ENCODE results near the gene CRMP1.

CRMP1 gene

GRCh38 chr4:5893004-5893580 is at the start of gene CRMP1:
CRMP1 (minus strand) TSS chr4:5893086; CDS start chr4:5892969, 117 bp downstream.
- no peak within 1 kb of the TSS for H3K4me3 ChIP-seq (ENCODE audit: low read depth in 1 of 2, low read length in 2 of 2)
- peaks cover 50% of the 10 kb centered on the region for H3K27me3 ChIP-seq (ENCODE audit: low read depth, low read length)
- peaks cover 0 to 5% of the 10 kb centered on the region in 2 donors for H3K9me3 ChIP-seq (ENCODE audit: control insufficient read depth in 1 of 2, low read length in 2 of 2)
- H3K4me1 ChIP-seq (ENCODE audit: control insufficient read depth in 1 of 2, insufficient read depth in 2 of 2, low read length in 2 of 2) = peaks cover 0 to 31% of the 10 kb centered on the region in 2 donors
- no peaks in the 10 kb centered on the region for H3K36me3 ChIP-seq (ENCODE audit: control insufficient read depth in 1 of 2, insufficient read depth in 2 of 2, low read length in 2 of 2)
- no peak within 1 kb of the TSS for H3K27ac ChIP-seq (ENCODE audit: low read length)

- Histone ChIP-seq H3K4me1 (ENCODE audit: control insufficient read depth in 1 of 2, insufficient read depth in 2 of 2, low read length in 2 of 2) (no peaks in the 10 kb centered on the region), H3K27me3 (ENCODE audit: low read depth, low read length) (no peaks in the 10 kb centered on the region), H3K4me3 (ENCODE audit: low read depth in 1 of 2, low read length in 2 of 2) (no peak overlapping the region), H3K9me3 (ENCODE audit: control insufficient read depth in 1 of 2, low read length in 2 of 2) (peaks cover 3 to 15% of the 10 kb centered on the region in 2 donors), H3K36me3 (ENCODE audit: control insufficient read depth in 1 of 2, insufficient read depth in 2 of 2, low read length in 2 of 2) (no peaks in the 10 kb centered on the region), H3K27ac (ENCODE audit: low read length) (no peak overlapping the region)
Measured at GRCh38 chr4:5941601-5942000, 48.7 kb upstream of the CRMP1 start.

GRCh38 chr4:5940470-5941203 is 47.8 kb upstream of the CRMP1 start:
- no peaks in the 10 kb centered on the region for H3K36me3 ChIP-seq (ENCODE audit: control insufficient read depth in 1 of 2, insufficient read depth in 2 of 2, low read length in 2 of 2)
- H3K9me3 ChIP-seq (ENCODE audit: control insufficient read depth in 1 of 2, low read length in 2 of 2) = peaks cover 3 to 6% of the 10 kb centered on the region in 2 donors
- H3K27me3 ChIP-seq (ENCODE audit: low read depth, low read length) = no peaks in the 10 kb centered on the region
- no peaks in the 10 kb centered on the region for H3K4me1 ChIP-seq (ENCODE audit: control insufficient read depth in 1 of 2, insufficient read depth in 2 of 2, low read length in 2 of 2)
- H3K4me3 ChIP-seq (ENCODE audit: low read depth in 1 of 2, low read length in 2 of 2) = no peak overlapping the region
- H3K27ac ChIP-seq (ENCODE audit: low read length) = no peak overlapping the region

- H3K27me3 ChIP-seq (ENCODE audit: low read depth, low read length) = no peaks in the 10 kb centered on the region
- no peaks in the 10 kb centered on the region for H3K36me3 ChIP-seq (ENCODE audit: control insufficient read depth in 1 of 2, insufficient read depth in 2 of 2, low read length in 2 of 2)
- H3K4me3 ChIP-seq (ENCODE audit: low read depth in 1 of 2, low read length in 2 of 2) = no peak overlapping the region
- no peak overlapping the region for H3K27ac ChIP-seq (ENCODE audit: low read length)
- peaks cover 0 to 4% of the 10 kb centered on the region in 2 donors for H3K4me1 ChIP-seq (ENCODE audit: control insufficient read depth in 1 of 2, insufficient read depth in 2 of 2, low read length in 2 of 2)
- H3K9me3 ChIP-seq (ENCODE audit: control insufficient read depth in 1 of 2, low read length in 2 of 2) = no peaks in the 10 kb centered on the region
Measured at GRCh38 chr4:5933996-5934831, 41.3 kb upstream of the CRMP1 start.

GRCh38 chr4:5933116-5933515 is 40.2 kb upstream of the CRMP1 start:
- Histone ChIP-seq H3K4me1 (ENCODE audit: control insufficient read depth in 1 of 2, insufficient read depth in 2 of 2, low read length in 2 of 2) (peaks cover 0 to 4% of the 10 kb centered on the region in 2 donors), H3K9me3 (ENCODE audit: control insufficient read depth in 1 of 2, low read length in 2 of 2) (no peaks in the 10 kb centered on the region), H3K4me3 (ENCODE audit: low read depth in 1 of 2, low read length in 2 of 2) (no peak overlapping the region), H3K27ac (ENCODE audit: low read length) (no peak overlapping the region), H3K27me3 (ENCODE audit: low read depth, low read length) (no peaks in the 10 kb centered on the region), H3K36me3 (ENCODE audit: control insufficient read depth in 1 of 2, insufficient read depth in 2 of 2, low read length in 2 of 2) (no peaks in the 10 kb centered on the region)

GRCh38 chr4:5932035-5932568 is 39.2 kb upstream of the CRMP1 start:
- Histone ChIP-seq H3K9me3 (ENCODE audit: control insufficient read depth in 1 of 2, low read length in 2 of 2) (no peaks in the 10 kb centered on the region), H3K36me3 (ENCODE audit: control insufficient read depth in 1 of 2, insufficient read depth in 2 of 2, low read length in 2 of 2) (no peaks in the 10 kb centered on the region), H3K27me3 (ENCODE audit: low read depth, low read length) (no peaks in the 10 kb centered on the region), H3K27ac (ENCODE audit: low read length) (no peak overlapping the region), H3K4me1 (ENCODE audit: control insufficient read depth in 1 of 2, insufficient read depth in 2 of 2, low read length in 2 of 2) (peaks cover 0 to 4% of the 10 kb centered on the region in 2 donors), H3K4me3 (ENCODE audit: low read depth in 1 of 2, low read length in 2 of 2) (no peak overlapping the region)

- no peaks in the 10 kb centered on the region for H3K27me3 ChIP-seq (ENCODE audit: low read depth, low read length)
- peaks cover 0 to 4% of the 10 kb centered on the region in 2 donors for H3K4me1 ChIP-seq (ENCODE audit: control insufficient read depth in 1 of 2, insufficient read depth in 2 of 2, low read length in 2 of 2)
Measured at GRCh38 chr4:5931526-5931925, 38.6 kb upstream of the CRMP1 start.

GRCh38 chr4:5930876-5931275 is 38.0 kb upstream of the CRMP1 start:
- Histone ChIP-seq H3K27me3 (ENCODE audit: low read depth, low read length) (no peaks in the 10 kb centered on the region), H3K36me3 (ENCODE audit: control insufficient read depth in 1 of 2, insufficient read depth in 2 of 2, low read length in 2 of 2) (no peaks in the 10 kb centered on the region), H3K4me3 (ENCODE audit: low read depth in 1 of 2, low read length in 2 of 2) (no peak overlapping the region), H3K27ac (ENCODE audit: low read length) (no peak overlapping the region), H3K9me3 (ENCODE audit: control insufficient read depth in 1 of 2, low read length in 2 of 2) (no peaks in the 10 kb centered on the region), H3K4me1 (ENCODE audit: control insufficient read depth in 1 of 2, insufficient read depth in 2 of 2, low read length in 2 of 2) (peaks cover 0 to 4% of the 10 kb centered on the region in 2 donors)

More at GRCh38 chr4:5931526-5931925, 38.6 kb upstream of the CRMP1 start:
- Histone ChIP-seq H3K9me3 (ENCODE audit: control insufficient read depth in 1 of 2, low read length in 2 of 2) (no peaks in the 10 kb centered on the region), H3K4me3 (ENCODE audit: low read depth in 1 of 2, low read length in 2 of 2) (no peak overlapping the region), H3K36me3 (ENCODE audit: control insufficient read depth in 1 of 2, insufficient read depth in 2 of 2, low read length in 2 of 2) (no peaks in the 10 kb centered on the region), H3K27ac (ENCODE audit: low read length) (no peak overlapping the region)

GRCh38 chr4:5930456-5930855 is 37.6 kb upstream of the CRMP1 start:
- no peaks in the 10 kb centered on the region for H3K9me3 ChIP-seq (ENCODE audit: control insufficient read depth in 1 of 2, low read length in 2 of 2)
- no peak overlapping the region for H3K27ac ChIP-seq (ENCODE audit: low read length)
- H3K27me3 ChIP-seq (ENCODE audit: low read depth, low read length) = no peaks in the 10 kb centered on the region
- H3K4me3 ChIP-seq (ENCODE audit: low read depth in 1 of 2, low read length in 2 of 2) = no peak overlapping the region
- peaks cover 0 to 4% of the 10 kb centered on the region in 2 donors for H3K4me1 ChIP-seq (ENCODE audit: control insufficient read depth in 1 of 2, insufficient read depth in 2 of 2, low read length in 2 of 2)
- no peaks in the 10 kb centered on the region for H3K36me3 ChIP-seq (ENCODE audit: control insufficient read depth in 1 of 2, insufficient read depth in 2 of 2, low read length in 2 of 2)

- Histone ChIP-seq H3K27ac (ENCODE audit: low read length) (no peak overlapping the region), H3K4me1 (ENCODE audit: control insufficient read depth in 1 of 2, insufficient read depth in 2 of 2, low read length in 2 of 2) (peaks cover 0 to 4% of the 10 kb centered on the region in 2 donors), H3K4me3 (ENCODE audit: low read depth in 1 of 2, low read length in 2 of 2) (no peak overlapping the region), H3K9me3 (ENCODE audit: control insufficient read depth in 1 of 2, low read length in 2 of 2) (no peaks in the 10 kb centered on the region), H3K36me3 (ENCODE audit: control insufficient read depth in 1 of 2, insufficient read depth in 2 of 2, low read length in 2 of 2) (no peaks in the 10 kb centered on the region), H3K27me3 (ENCODE audit: low read depth, low read length) (no peaks in the 10 kb centered on the region)
Measured at GRCh38 chr4:5928844-5929420, 36.0 kb upstream of the CRMP1 start.

GRCh38 chr4:5928274-5928673 is 35.4 kb upstream of the CRMP1 start:
- Histone ChIP-seq H3K4me1 (ENCODE audit: control insufficient read depth in 1 of 2, insufficient read depth in 2 of 2, low read length in 2 of 2) (no peaks in the 10 kb centered on the region), H3K4me3 (ENCODE audit: low read depth in 1 of 2, low read length in 2 of 2) (no peak overlapping the region), H3K36me3 (ENCODE audit: control insufficient read depth in 1 of 2, insufficient read depth in 2 of 2, low read length in 2 of 2) (no peaks in the 10 kb centered on the region), H3K27ac (ENCODE audit: low read length) (no peak overlapping the region), H3K9me3 (ENCODE audit: control insufficient read depth in 1 of 2, low read length in 2 of 2) (no peaks in the 10 kb centered on the region), H3K27me3 (ENCODE audit: low read depth, low read length) (no peaks in the 10 kb centered on the region)
